ENCODE measurements around the gene AIFM3. TPM values are rescaled to one million over a fixed set of nuclear protein-coding genes. Genes with fewer than 3 reads are reported as not detected.

The AIFM3 gene
- total and polyA plus RNA-seq, 7 donors: 0.25 to 0.77 (median 0.53) TPM

GRCh38 chr22:21012446-21013407 is 45.7 kb downstream of the AIFM3 start:
- WGBS, 3 donors: 69 to 75% (median 71%) methylated on average over 14 of the region's 14 CpGs
- intact Hi-C loops (cut with DNase I): loop anchor here in 1 of 2 donors (5.0 kb wide), 1 partner anchor 40 kb away; no protein-coding TSS in a partner anchor
- no peak for ATAC-seq

GRCh38 chr22:21013657-21014201 is 46.7 kb downstream of the AIFM3 start:
- H3K4me3 ChIP-seq: peak overlapping the region; percentile 75
- H3K27ac ChIP-seq: peak overlapping the region; percentile 85
- DNase-seq (no peak), ATAC-seq (peak in 1 of 4 donors; percentile 0)
- no peaks in the 10 kb centered on the region for H3K9me3 ChIP-seq
- 19 to 20% (median 19%) methylated on average over 24 of the region's 24 CpGs for WGBS, 3 donors
- peaks cover 12% of the 10 kb centered on the region for H3K4me1 ChIP-seq
- intact Hi-C loops (cut with DNase I): loop anchor here (2.0 to 5.0 kb wide), 2 partner anchors 31 to 39 kb away; partner anchors contain the start of gene LRRC74B (in 1 of the 2)
- peaks cover 0 to 15% of the 10 kb centered on the region in 2 donors for H3K36me3 ChIP-seq (ENCODE audit: insufficient read depth in 1 of 2, low read depth in 1 of 2)
- no peaks in the 10 kb centered on the region for H3K27me3 ChIP-seq (ENCODE audit: insufficient read depth in 3 of 3, low read length in 2 of 3)
- no peak for TF ChIP-seq CTCF (IDR thresholded peaks at IDR 0.05)

More at GRCh38 chr22:21012446-21013407, 45.7 kb downstream of the AIFM3 start:
- Histone ChIP-seq H3K27me3 (ENCODE audit: insufficient read depth in 3 of 3, low read length in 2 of 3) (no peaks in the 10 kb centered on the region), H3K36me3 (ENCODE audit: insufficient read depth in 1 of 2, low read depth in 1 of 2) (peaks cover 0 to 9% of the 10 kb centered on the region in 2 donors), H3K4me1 (peaks cover 12% of the 10 kb centered on the region), H3K9me3 (no peaks in the 10 kb centered on the region), H3K4me3 (no peak overlapping the region), H3K27ac (no peak overlapping the region)
- no peak for TF ChIP-seq CTCF (IDR thresholded peaks at IDR 0.05)
- no peak for DNase-seq

- H3K9me3 ChIP-seq: no peaks in the 10 kb centered on the region
- peak; percentile 90 to 93 for DNase-seq
- H3K36me3 ChIP-seq (ENCODE audit: insufficient read depth in 1 of 2, low read depth in 1 of 2): peaks cover 0 to 21% of the 10 kb centered on the region in 2 donors
- peaks cover 12% of the 10 kb centered on the region for H3K4me1 ChIP-seq
- H3K27me3 ChIP-seq (ENCODE audit: insufficient read depth in 3 of 3, low read length in 2 of 3): no peaks in the 10 kb centered on the region
- peak overlapping the region; percentile 75 for H3K4me3 ChIP-seq
- 0 to 1% (median 1%) methylated on average over 40 of the region's 40 CpGs for WGBS, 3 donors
- peak overlapping the region; percentile 85 for H3K27ac ChIP-seq
- intact Hi-C loops (cut with DNase I): loop anchor here (2.0 to 5.0 kb wide), 2 partner anchors 31 to 38 kb away; partner anchors contain the start of gene LRRC74B (in 1 of the 2)
- peak; percentile 71 to 89 (median 80) for ATAC-seq
- no peak for TF ChIP-seq CTCF (IDR thresholded peaks at IDR 0.05)
Measured at GRCh38 chr22:21014202-21014725, 47.2 kb downstream of the AIFM3 start.

GRCh38 chr22:21014726-21015465 is 47.8 kb downstream of the AIFM3 start, which contains the start of gene P2RX6:
Gene P2RX6 (plus strand): TSS chr22:21015165. CDS start chr22:21015175, 10 bp downstream.
- 5 to 10% (median 9%) methylated on average over 12 of the region's 12 CpGs for WGBS, 3 donors
- DNase-seq (peak; percentile 70 to 88), ATAC-seq (peak; percentile 87 to 94 (median 92))
- Histone ChIP-seq H3K27me3 (ENCODE audit: insufficient read depth in 3 of 3, low read length in 2 of 3) (no peaks in the 10 kb centered on the region), H3K4me3 (peak within 1 kb of the TSS; percentile 75), H3K4me1 (peaks cover 12% of the 10 kb centered on the region), H3K36me3 (ENCODE audit: insufficient read depth in 1 of 2, low read depth in 1 of 2) (peaks cover 0 to 24% of the 10 kb centered on the region in 2 donors), H3K9me3 (no peaks in the 10 kb centered on the region), H3K27ac (peak within 1 kb of the TSS; percentile 85)
- no peak for TF ChIP-seq CTCF (IDR thresholded peaks at IDR 0.05)
- intact Hi-C loops (cut with DNase I): loop anchor here (2.0 to 5.0 kb wide), 2 partner anchors 30 to 37 kb away; partner anchors contain the start of gene LRRC74B (in 1 of the 2)

Data from psoas muscle (tissue), 8 donors.